ENCODE results near the gene PRKCA.
A peak's percentile ranks its signal among the peaks of the same experiment; 100 is the strongest.

PRKCA gene

DNA sequence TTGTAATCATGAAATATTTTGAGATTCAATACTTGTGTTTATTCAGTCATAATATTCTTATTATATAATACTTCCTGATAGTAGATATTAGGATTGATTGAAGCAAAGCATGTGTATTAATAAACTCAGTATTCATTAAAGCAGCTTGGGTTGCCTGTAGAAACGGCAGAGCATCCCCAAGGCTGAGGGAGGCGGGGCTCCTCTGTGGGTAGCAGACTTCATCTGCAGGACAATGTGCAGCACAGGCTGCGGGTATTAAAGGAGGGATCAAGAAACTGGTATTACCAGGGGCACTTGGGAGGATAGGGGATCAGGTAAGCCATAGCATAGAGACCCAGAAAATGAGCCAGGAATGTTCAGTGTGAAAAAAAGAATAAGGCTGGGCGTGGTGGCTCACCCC is 213.6 kb downstream of the PRKCA start:
- TF ChIP-seq RARB (CRISPR knock-in tag; IDR thresholded peaks at IDR 0.05) (no peak), BACH2 (CRISPR knock-in tag; IDR thresholded peaks at IDR 0.05; ENCODE audit: borderline replicate concordance) (no peak), OSR1 (CRISPR knock-in tag; IDR thresholded peaks at IDR 0.05) (no peak), ZNF8 (CRISPR knock-in tag; IDR thresholded peaks at IDR 0.05) (no peak), CSDC2 (CRISPR knock-in tag; IDR thresholded peaks at IDR 0.05) (no peak), ZFP30 (CRISPR knock-in tag; IDR thresholded peaks at IDR 0.05) (no peak), ISL1 (CRISPR knock-in tag; IDR thresholded peaks at IDR 0.05) (no peak), ESRRG (CRISPR knock-in tag; IDR thresholded peaks at IDR 0.05) (no peak), ZNF565 (CRISPR knock-in tag; conservative IDR thresholded peaks at IDR 0.05; ENCODE audit: low read depth) (no peak), TCF4 (CRISPR knock-in tag; IDR thresholded peaks at IDR 0.05; ENCODE audit: borderline replicate concordance) (no peak), ZFP3 (CRISPR knock-in tag; IDR thresholded peaks at IDR 0.05) (no peak), TOX (CRISPR knock-in tag; IDR thresholded peaks at IDR 0.05; ENCODE audit: borderline replicate concordance) (no peak), ZNF70 (CRISPR knock-in tag; IDR thresholded peaks at IDR 0.05) (no peak), ZC3H10 (CRISPR knock-in tag; IDR thresholded peaks at IDR 0.05) (no peak), GLIS3 (CRISPR knock-in tag; IDR thresholded peaks at IDR 0.05) (no peak), PPARA (CRISPR knock-in tag; IDR thresholded peaks at IDR 0.05; ENCODE audit: borderline replicate concordance) (no peak)
- TF ChIP-seq, protein P1, sequence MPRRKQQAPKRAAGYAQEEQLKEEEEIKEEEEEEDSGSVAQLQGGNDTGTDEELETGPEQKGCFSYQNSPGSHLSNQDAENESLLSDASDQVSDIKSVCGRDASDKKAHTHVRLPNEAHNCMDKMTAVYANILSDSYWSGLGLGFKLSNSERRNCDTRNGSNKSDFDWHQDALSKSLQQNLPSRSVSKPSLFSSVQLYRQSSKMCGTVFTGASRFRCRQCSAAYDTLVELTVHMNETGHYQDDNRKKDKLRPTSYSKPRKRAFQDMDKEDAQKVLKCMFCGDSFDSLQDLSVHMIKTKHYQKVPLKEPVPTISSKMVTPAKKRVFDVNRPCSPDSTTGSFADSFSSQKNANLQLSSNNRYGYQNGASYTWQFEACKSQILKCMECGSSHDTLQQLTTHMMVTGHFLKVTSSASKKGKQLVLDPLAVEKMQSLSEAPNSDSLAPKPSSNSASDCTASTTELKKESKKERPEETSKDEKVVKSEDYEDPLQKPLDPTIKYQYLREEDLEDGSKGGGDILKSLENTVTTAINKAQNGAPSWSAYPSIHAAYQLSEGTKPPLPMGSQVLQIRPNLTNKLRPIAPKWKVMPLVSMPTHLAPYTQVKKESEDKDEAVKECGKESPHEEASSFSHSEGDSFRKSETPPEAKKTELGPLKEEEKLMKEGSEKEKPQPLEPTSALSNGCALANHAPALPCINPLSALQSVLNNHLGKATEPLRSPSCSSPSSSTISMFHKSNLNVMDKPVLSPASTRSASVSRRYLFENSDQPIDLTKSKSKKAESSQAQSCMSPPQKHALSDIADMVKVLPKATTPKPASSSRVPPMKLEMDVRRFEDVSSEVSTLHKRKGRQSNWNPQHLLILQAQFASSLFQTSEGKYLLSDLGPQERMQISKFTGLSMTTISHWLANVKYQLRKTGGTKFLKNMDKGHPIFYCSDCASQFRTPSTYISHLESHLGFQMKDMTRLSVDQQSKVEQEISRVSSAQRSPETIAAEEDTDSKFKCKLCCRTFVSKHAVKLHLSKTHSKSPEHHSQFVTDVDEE (CRISPR knock-in tag; IDR thresholded peaks at IDR 0.05): no peak
- TF ChIP-seq, protein P2, sequence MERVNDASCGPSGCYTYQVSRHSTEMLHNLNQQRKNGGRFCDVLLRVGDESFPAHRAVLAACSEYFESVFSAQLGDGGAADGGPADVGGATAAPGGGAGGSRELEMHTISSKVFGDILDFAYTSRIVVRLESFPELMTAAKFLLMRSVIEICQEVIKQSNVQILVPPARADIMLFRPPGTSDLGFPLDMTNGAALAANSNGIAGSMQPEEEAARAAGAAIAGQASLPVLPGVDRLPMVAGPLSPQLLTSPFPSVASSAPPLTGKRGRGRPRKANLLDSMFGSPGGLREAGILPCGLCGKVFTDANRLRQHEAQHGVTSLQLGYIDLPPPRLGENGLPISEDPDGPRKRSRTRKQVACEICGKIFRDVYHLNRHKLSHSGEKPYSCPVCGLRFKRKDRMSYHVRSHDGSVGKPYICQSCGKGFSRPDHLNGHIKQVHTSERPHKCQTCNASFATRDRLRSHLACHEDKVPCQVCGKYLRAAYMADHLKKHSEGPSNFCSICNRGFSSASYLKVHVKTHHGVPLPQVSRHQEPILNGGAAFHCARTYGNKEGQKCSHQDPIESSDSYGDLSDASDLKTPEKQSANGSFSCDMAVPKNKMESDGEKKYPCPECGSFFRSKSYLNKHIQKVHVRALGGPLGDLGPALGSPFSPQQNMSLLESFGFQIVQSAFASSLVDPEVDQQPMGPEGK (CRISPR knock-in tag; IDR thresholded peaks at IDR 0.05; ENCODE audit: borderline replicate concordance): no peak
- TF ChIP-seq, protein P3, sequence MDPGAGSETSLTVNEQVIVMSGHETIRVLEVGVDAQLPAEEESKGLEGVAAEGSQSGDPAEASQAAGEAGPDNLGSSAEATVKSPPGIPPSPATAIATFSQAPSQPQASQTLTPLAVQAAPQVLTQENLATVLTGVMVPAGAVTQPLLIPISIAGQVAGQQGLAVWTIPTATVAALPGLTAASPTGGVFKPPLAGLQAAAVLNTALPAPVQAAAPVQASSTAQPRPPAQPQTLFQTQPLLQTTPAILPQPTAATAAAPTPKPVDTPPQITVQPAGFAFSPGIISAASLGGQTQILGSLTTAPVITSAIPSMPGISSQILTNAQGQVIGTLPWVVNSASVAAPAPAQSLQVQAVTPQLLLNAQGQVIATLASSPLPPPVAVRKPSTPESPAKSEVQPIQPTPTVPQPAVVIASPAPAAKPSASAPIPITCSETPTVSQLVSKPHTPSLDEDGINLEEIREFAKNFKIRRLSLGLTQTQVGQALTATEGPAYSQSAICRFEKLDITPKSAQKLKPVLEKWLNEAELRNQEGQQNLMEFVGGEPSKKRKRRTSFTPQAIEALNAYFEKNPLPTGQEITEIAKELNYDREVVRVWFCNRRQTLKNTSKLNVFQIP (CRISPR knock-in tag; IDR thresholded peaks at IDR 0.05; ENCODE audit: borderline replicate concordance, low read depth): no peak
- TF ChIP-seq, protein P4, sequence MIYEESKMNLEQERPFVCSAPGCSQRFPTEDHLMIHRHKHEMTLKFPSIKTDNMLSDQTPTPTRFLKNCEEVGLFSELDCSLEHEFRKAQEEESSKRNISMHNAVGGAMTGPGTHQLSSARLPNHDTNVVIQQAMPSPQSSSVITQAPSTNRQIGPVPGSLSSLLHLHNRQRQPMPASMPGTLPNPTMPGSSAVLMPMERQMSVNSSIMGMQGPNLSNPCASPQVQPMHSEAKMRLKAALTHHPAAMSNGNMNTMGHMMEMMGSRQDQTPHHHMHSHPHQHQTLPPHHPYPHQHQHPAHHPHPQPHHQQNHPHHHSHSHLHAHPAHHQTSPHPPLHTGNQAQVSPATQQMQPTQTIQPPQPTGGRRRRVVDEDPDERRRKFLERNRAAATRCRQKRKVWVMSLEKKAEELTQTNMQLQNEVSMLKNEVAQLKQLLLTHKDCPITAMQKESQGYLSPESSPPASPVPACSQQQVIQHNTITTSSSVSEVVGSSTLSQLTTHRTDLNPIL (CRISPR knock-in tag; IDR thresholded peaks at IDR 0.05; ENCODE audit: low read depth): no peak
- no peak for ATAC-seq

DNA sequence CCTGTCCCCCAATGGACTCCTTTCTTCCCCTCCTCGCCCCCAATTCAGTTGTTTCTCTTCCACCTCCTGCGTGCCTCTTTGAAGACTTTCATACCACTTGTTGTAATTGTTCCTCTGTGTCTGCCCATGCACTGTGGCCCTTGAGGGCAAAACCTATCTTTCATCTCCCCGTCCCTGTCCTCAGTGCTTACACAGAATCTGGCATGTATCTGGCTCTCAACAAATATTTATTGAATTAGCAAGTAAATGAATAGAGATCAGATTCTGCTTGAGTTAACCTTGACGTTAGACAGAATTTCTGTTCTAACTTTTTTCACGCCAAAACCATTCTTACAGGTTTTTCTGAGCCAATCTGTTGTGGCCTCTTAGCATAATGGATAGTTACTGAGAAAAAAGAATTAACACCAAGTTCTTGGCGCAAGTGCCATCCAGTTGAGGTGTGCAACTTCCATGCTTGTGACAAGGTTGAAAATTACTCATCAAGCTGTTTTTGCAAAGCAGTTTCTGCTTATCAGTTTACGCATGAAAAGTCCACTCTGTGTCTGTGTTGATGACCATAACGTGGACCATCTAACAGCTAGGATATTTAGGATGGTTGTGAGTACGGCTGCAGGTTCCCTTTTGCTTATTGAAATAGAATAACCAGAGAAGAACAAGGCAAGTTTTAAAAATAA is 215.1 kb downstream of the PRKCA start:
- ATAC-seq: peak; percentile 50
- no peak for TF ChIP-seq CSDC2 (CRISPR knock-in tag; IDR thresholded peaks at IDR 0.05)
- TF ChIP-seq, protein P2 (CRISPR knock-in tag; IDR thresholded peaks at IDR 0.05; ENCODE audit: borderline replicate concordance): no peak
- no peak for TF ChIP-seq ISL1 (CRISPR knock-in tag; IDR thresholded peaks at IDR 0.05)
- TF ChIP-seq GLIS3 (CRISPR knock-in tag; IDR thresholded peaks at IDR 0.05): no peak
- TF ChIP-seq PPARA (CRISPR knock-in tag; IDR thresholded peaks at IDR 0.05; ENCODE audit: borderline replicate concordance): no peak
- no peak for TF ChIP-seq ESRRG (CRISPR knock-in tag; IDR thresholded peaks at IDR 0.05)
- TF ChIP-seq ARNTL (CRISPR knock-in tag; IDR thresholded peaks at IDR 0.05; ENCODE audit: borderline replicate concordance, low read depth): no peak
- TF ChIP-seq OSR1 (CRISPR knock-in tag; IDR thresholded peaks at IDR 0.05): no peak
- no peak for TF ChIP-seq RARB (CRISPR knock-in tag; IDR thresholded peaks at IDR 0.05)
- no peak for TF ChIP-seq ZNF70 (CRISPR knock-in tag; IDR thresholded peaks at IDR 0.05)
- TF ChIP-seq ZNF8 (CRISPR knock-in tag; IDR thresholded peaks at IDR 0.05): no peak
- no peak for TF ChIP-seq TOX (CRISPR knock-in tag; IDR thresholded peaks at IDR 0.05; ENCODE audit: borderline replicate concordance)
- no peak for TF ChIP-seq SNAI2 (CRISPR knock-in tag; IDR thresholded peaks at IDR 0.05)
- TF ChIP-seq, protein P1 (CRISPR knock-in tag; IDR thresholded peaks at IDR 0.05): no peak
- TF ChIP-seq, protein P3 (CRISPR knock-in tag; IDR thresholded peaks at IDR 0.05; ENCODE audit: borderline replicate concordance, low read depth): no peak
